Bronchial epithelial cell (primary cell): ENCODE results near the gene PDGFA. TPM values are rescaled to one million over a fixed set of nuclear protein-coding genes. Genes with fewer than 3 reads are reported as not detected.

Source experiments
- DNase-seq: peaks from one replicate; pipeline ENCODE4 v3.0.0-alpha.2; 2010; ENCODE audit warnings: low read depth
- FAIRE-seq: peaks from 2 replicates; lab custom pipeline; 2011; peaks lifted over from hg19 to GRCh38; lab: Jason Lieb, UNC
- H3K27me3 ChIP-seq: 2 replicates; pipeline ENCODE4 v1.5.1; 2011; ENCODE audit warnings: low read length; ENCODE audit not compliant: control insufficient read depth, insufficient read depth
- H3K36me3 ChIP-seq: 2 replicates; pipeline ENCODE4 v1.5.1; 2011; ENCODE audit warnings: low read length; ENCODE audit not compliant: control insufficient read depth, insufficient read depth
- H3K4me3 ChIP-seq: 2 replicates; pipeline ENCODE4 v1.5.1; 2011; ENCODE audit warnings: mild to moderate bottlenecking, low read depth, low read length, control low read depth
- CTCF ChIP-seq: IDR thresholded peaks from 2 replicates; pipeline ENCODE4 v1.5.1; 2011; ENCODE audit warnings: mild to moderate bottlenecking, moderate library complexity, low read length, control low read depth, inconsistent platforms; ENCODE audit not compliant: insufficient read depth, severe bottlenecking
- total RNA-seq: library from RNA; depleted of rRNA; stranded (reverse); fragments of >200 nt; gene quantifications from 2 replicates; pipeline ENCODE4 v1.2.1, GENCODE V29; 2014

PDGFA gene
- total RNA-seq, 1 donor from 2014 or later, result 64.8 TPM

GRCh38 chr7:502296-502695 is 17.4 kb downstream of the PDGFA start:
- no peak for FAIRE-seq
- Histone ChIP-seq H3K27me3 (no peaks in the 10 kb centered on the region), H3K4me3 (no peak overlapping the region), H3K36me3 (peaks cover 40% of the 10 kb centered on the region)
- no peak for TF ChIP-seq CTCF
- DNase-seq, result no peak

GRCh38 chr7:501526-501925 is 18.1 kb downstream of the PDGFA start:
- H3K4me3 ChIP-seq, result no peak overlapping the region
- DNase-seq (no peak), FAIRE-seq (no peak)
- no peak for TF ChIP-seq CTCF
- H3K36me3 ChIP-seq, result peaks cover 42% of the 10 kb centered on the region
- H3K27me3 ChIP-seq, result no peaks in the 10 kb centered on the region

GRCh38 chr7:500521-501420 is 18.9 kb downstream of the PDGFA start:
- no peak for TF ChIP-seq CTCF
- no peaks in the 10 kb centered on the region for H3K27me3 ChIP-seq
- H3K36me3 ChIP-seq, result peaks cover 38% of the 10 kb centered on the region
- H3K4me3 ChIP-seq, result no peak overlapping the region
- no peak for FAIRE-seq
- DNase-seq, result no peak

GRCh38 chr7:499853-500485 is 19.7 kb downstream of the PDGFA start:
- FAIRE-seq (peak; percentile 7), DNase-seq (no peak)

More at GRCh38 chr7:499853-500485, 19.7 kb downstream of the PDGFA start:
- no peak for TF ChIP-seq CTCF
- Histone ChIP-seq H3K4me3 (no peak overlapping the region), H3K36me3 (peaks cover 38% of the 10 kb centered on the region), H3K27me3 (no peaks in the 10 kb centered on the region)
